ENCODE measurements around the gene ARSG. TPM values are rescaled to one million over a fixed set of nuclear protein-coding genes. Genes with fewer than 3 reads are reported as not detected.
"Not testable (repeated sequence)": the region's sequence is repeated elsewhere in the genome, so short reads cannot be mapped to it uniquely, and the experiment has no call there.

Gene ARSG
- total and polyA plus RNA-seq, 4 experiments from 2014 or later = 10.4 to 19.1 (median 13.1) TPM

GRCh38 chr17:68308486-68308885 lies 17.2 kb downstream of the ARSG start:
- POLR2A ChIA-PET (ENCODE audit: partially characterized antibody) = interaction anchor here (1.3 to 3.3 kb wide), 3 partner anchors 11 to 50 kb away, joined by 3 to 20 read pairs (median 4); partner anchors contain the start of genes ARSG and SLC16A6
- H3K9me3 Mint-ChIP-seq; H3K9me3 ChIP-seq (ENCODE audit: control insufficient read depth in 1 of 2, low read length in 2 of 2); DNase-seq; H3K4me3 ChIP-seq (ENCODE audit: low read length in 2 of 2); intact Hi-C loops (cut with micrococcal nuclease); H3K27me3 ChIP-seq (ENCODE audit: insufficient read depth, low read length); H3K27ac ChIP-seq (ENCODE audit: low read depth, low read length); H3K4me3 Mint-ChIP-seq; H3K27me3 Mint-ChIP-seq; H3K36me3 ChIP-seq (ENCODE audit: insufficient read depth, low read length); CTCF ChIA-PET (ENCODE audit: partially characterized antibody): not testable (repeated sequence)
- H3K4me1 ChIP-seq (ENCODE audit: insufficient read depth, low read length) = peaks cover 46% of the 10 kb centered on the region
- peak overlapping the region in 1 of 7 donors; percentile 31 for H3K27ac Mint-ChIP-seq
- peaks cover 24 to 58% (median 44%) of the 10 kb centered on the region in 4 donors for H3K4me1 Mint-ChIP-seq
- peaks cover 0 to 20% of the 10 kb centered on the region in 2 donors for H3K36me3 Mint-ChIP-seq

GRCh38 chr17:68309066-68309670 lies 17.9 kb downstream of the ARSG start:
- H3K36me3 ChIP-seq (ENCODE audit: insufficient read depth, low read length); CTCF ChIA-PET (ENCODE audit: partially characterized antibody); DNase-seq; H3K27me3 Mint-ChIP-seq; H3K4me3 Mint-ChIP-seq; H3K27ac ChIP-seq (ENCODE audit: low read depth, low read length); H3K27me3 ChIP-seq (ENCODE audit: insufficient read depth, low read length); intact Hi-C loops (cut with micrococcal nuclease); H3K27ac Mint-ChIP-seq; H3K9me3 Mint-ChIP-seq; H3K4me3 ChIP-seq (ENCODE audit: low read length in 2 of 2); H3K9me3 ChIP-seq (ENCODE audit: control insufficient read depth in 1 of 2, low read length in 2 of 2): not testable (repeated sequence)
- POLR2A ChIA-PET (ENCODE audit: partially characterized antibody) = interaction anchor here (1.4 to 3.3 kb wide), 2 partner anchors 17 to 51 kb away, joined by 3 to 20 read pairs; partner anchors contain the start of genes ARSG and SLC16A6
- peaks cover 25 to 64% (median 49%) of the 10 kb centered on the region in 4 donors for H3K4me1 Mint-ChIP-seq
- H3K36me3 Mint-ChIP-seq = peaks cover 0 to 20% of the 10 kb centered on the region in 2 donors
- peaks cover 53% of the 10 kb centered on the region for H3K4me1 ChIP-seq (ENCODE audit: insufficient read depth, low read length)

GRCh38 chr17:68310152-68310551 lies 18.9 kb downstream of the ARSG start:
- peak in 4 of 5 donors; percentile 14 to 69 (median 30) for DNase-seq
- peak overlapping the region in 5 of 7 donors; percentile 30 to 76 (median 71) for H3K27ac Mint-ChIP-seq
- ChIA-PET POLR2A (ENCODE audit: partially characterized antibody) (interaction anchor here (0.8 to 1.6 kb wide), 4 partner anchors 9 to 43 kb away, joined by 3 to 12 read pairs (median 6); partner anchors contain the start of gene ARSG), CTCF (ENCODE audit: partially characterized antibody) (interaction anchor here (1.0 kb wide), 2 partner anchors 10 to 13 kb away, joined by 3 read pairs; no protein-coding TSS in a partner anchor)
- Histone ChIP-seq H3K4me1 (ENCODE audit: insufficient read depth, low read length) (peaks cover 59% of the 10 kb centered on the region), H3K4me3 (ENCODE audit: low read length in 2 of 2) (no peak overlapping the region), H3K27ac (ENCODE audit: low read depth, low read length) (no peak overlapping the region), H3K36me3 (ENCODE audit: insufficient read depth, low read length) (no peaks in the 10 kb centered on the region), H3K9me3 (ENCODE audit: control insufficient read depth in 1 of 2, low read length in 2 of 2) (no peaks in the 10 kb centered on the region), H3K27me3 (ENCODE audit: insufficient read depth, low read length) (no peaks in the 10 kb centered on the region)
- H3K4me1 Mint-ChIP-seq = peaks cover 30 to 68% (median 55%) of the 10 kb centered on the region in 4 donors
- H3K4me3 Mint-ChIP-seq = peak overlapping the region in 3 of 8 donors; percentile 39 to 61 (median 43)
- H3K27me3 Mint-ChIP-seq = no peaks in the 10 kb centered on the region
- H3K36me3 Mint-ChIP-seq = peaks cover 0 to 20% of the 10 kb centered on the region in 2 donors
- intact Hi-C loops (cut with micrococcal nuclease) = no loop called here
- H3K9me3 Mint-ChIP-seq = no peaks in the 10 kb centered on the region

- CTCF ChIA-PET (ENCODE audit: partially characterized antibody) = interaction anchor here (0.7 to 2.2 kb wide), 6 partner anchors 18 to 83 kb away, joined by 3 to 7 read pairs (median 3); no protein-coding TSS in a partner anchor
- H3K27ac Mint-ChIP-seq = peak overlapping the region; percentile 19 to 91 (median 73)
- peaks cover 0 to 6% of the 10 kb centered on the region in 2 donors for H3K36me3 Mint-ChIP-seq
- Histone ChIP-seq H3K9me3 (ENCODE audit: control insufficient read depth in 1 of 2, low read length in 2 of 2) (no peaks in the 10 kb centered on the region), H3K27me3 (ENCODE audit: insufficient read depth, low read length) (no peaks in the 10 kb centered on the region), H3K36me3 (ENCODE audit: insufficient read depth, low read length) (no peaks in the 10 kb centered on the region), H3K4me3 (ENCODE audit: low read length in 2 of 2) (peak overlapping the region in 1 of 2 donors; percentile 12), H3K27ac (ENCODE audit: low read depth, low read length) (no peak overlapping the region), H3K4me1 (ENCODE audit: insufficient read depth, low read length) (peaks cover 81% of the 10 kb centered on the region)
- H3K4me1 Mint-ChIP-seq = peaks cover 43 to 82% (median 66%) of the 10 kb centered on the region in 4 donors
- no peaks in the 10 kb centered on the region for H3K27me3 Mint-ChIP-seq
- H3K4me3 Mint-ChIP-seq = peak overlapping the region; percentile 41 to 84 (median 76)
- intact Hi-C loops (cut with micrococcal nuclease) = no loop called here
- POLR2A ChIA-PET (ENCODE audit: partially characterized antibody) = interaction anchor here (0.9 to 4.0 kb wide), 16 partner anchors 8 to 122 kb away, joined by 3 to 43 read pairs (median 6); partner anchors contain the start of genes AMZ2, ARSG and SLC16A6
- no peaks in the 10 kb centered on the region for H3K9me3 Mint-ChIP-seq
- peak in 4 of 5 donors; percentile 39 to 58 (median 44) for DNase-seq
These were observed 23.7 kb downstream of the ARSG start for GRCh38 chr17:68314916-68315535.

- Mint-ChIP-seq H3K9me3 (no peaks in the 10 kb centered on the region), H3K27me3 (no peaks in the 10 kb centered on the region), H3K36me3 (peaks cover 0 to 6% of the 10 kb centered on the region in 2 donors), H3K4me1 (peaks cover 37 to 82% (median 61%) of the 10 kb centered on the region in 4 donors), H3K27ac (peak overlapping the region in 6 of 7 donors; percentile 1 to 90 (median 63)), H3K4me3 (peak overlapping the region in 6 of 8 donors; percentile 36 to 84 (median 57))
- H3K27ac ChIP-seq (ENCODE audit: low read depth, low read length) = no peak overlapping the region
- H3K4me1 ChIP-seq (ENCODE audit: insufficient read depth, low read length) = peaks cover 72% of the 10 kb centered on the region
- H3K36me3 ChIP-seq (ENCODE audit: insufficient read depth, low read length) = no peaks in the 10 kb centered on the region
- intact Hi-C loops (cut with micrococcal nuclease) = no loop called here
- no peaks in the 10 kb centered on the region for H3K9me3 ChIP-seq (ENCODE audit: control insufficient read depth in 1 of 2, low read length in 2 of 2)
- CTCF ChIA-PET (ENCODE audit: partially characterized antibody) = interaction anchor here (0.7 kb wide), 1 partner anchor 39 kb away, joined by 3 read pairs; no protein-coding TSS in a partner anchor
- H3K4me3 ChIP-seq (ENCODE audit: low read length in 2 of 2) = no peak overlapping the region
- POLR2A ChIA-PET (ENCODE audit: partially characterized antibody) = interaction anchor here (1.3 to 4.0 kb wide), 6 partner anchors 19 to 122 kb away, joined by 3 to 43 read pairs (median 8); partner anchors contain the start of genes ARSG and SLC16A6
- no peak for DNase-seq
- H3K27me3 ChIP-seq (ENCODE audit: insufficient read depth, low read length) = no peaks in the 10 kb centered on the region
These were observed 24.6 kb downstream of the ARSG start for GRCh38 chr17:68315930-68316329.

- ChIA-PET POLR2A (ENCODE audit: partially characterized antibody) (interaction anchor here (0.9 to 3.1 kb wide), 3 partner anchors 17 to 28 kb away, joined by 3 to 17 read pairs (median 3); partner anchors contain the start of genes ARSG and SLC16A6), CTCF (ENCODE audit: partially characterized antibody) (interaction anchor here (0.8 to 1.2 kb wide), 2 partner anchors 80 to 121 kb away, joined by 3 read pairs; no protein-coding TSS in a partner anchor)
- Histone ChIP-seq H3K4me1 (ENCODE audit: insufficient read depth, low read length) (peaks cover 57% of the 10 kb centered on the region), H3K9me3 (ENCODE audit: control insufficient read depth in 1 of 2, low read length in 2 of 2) (no peaks in the 10 kb centered on the region), H3K27ac (ENCODE audit: low read depth, low read length) (no peak overlapping the region), H3K4me3 (ENCODE audit: low read length in 2 of 2) (no peak overlapping the region), H3K36me3 (ENCODE audit: insufficient read depth, low read length) (no peaks in the 10 kb centered on the region), H3K27me3 (ENCODE audit: insufficient read depth, low read length) (no peaks in the 10 kb centered on the region)
- Mint-ChIP-seq H3K4me1 (peaks cover 30 to 71% (median 51%) of the 10 kb centered on the region in 4 donors), H3K27ac (no peak overlapping the region), H3K4me3 (no peak overlapping the region), H3K27me3 (no peaks in the 10 kb centered on the region), H3K36me3 (no peaks in the 10 kb centered on the region), H3K9me3 (no peaks in the 10 kb centered on the region)
- DNase-seq = no peak
- intact Hi-C loops (cut with micrococcal nuclease) = no loop called here
These were observed 26.2 kb downstream of the ARSG start for GRCh38 chr17:68317458-68317857.
